ENCODE data around the gene IFNG. TPM values are rescaled to one million over a fixed set of nuclear protein-coding genes. Genes with fewer than 3 reads are reported as not detected.
A peak's percentile ranks its signal among the peaks of the same experiment; 100 is the strongest.

IFNG gene
- total RNA-seq, 1 donor from 2014 or later = not detected

DNA sequence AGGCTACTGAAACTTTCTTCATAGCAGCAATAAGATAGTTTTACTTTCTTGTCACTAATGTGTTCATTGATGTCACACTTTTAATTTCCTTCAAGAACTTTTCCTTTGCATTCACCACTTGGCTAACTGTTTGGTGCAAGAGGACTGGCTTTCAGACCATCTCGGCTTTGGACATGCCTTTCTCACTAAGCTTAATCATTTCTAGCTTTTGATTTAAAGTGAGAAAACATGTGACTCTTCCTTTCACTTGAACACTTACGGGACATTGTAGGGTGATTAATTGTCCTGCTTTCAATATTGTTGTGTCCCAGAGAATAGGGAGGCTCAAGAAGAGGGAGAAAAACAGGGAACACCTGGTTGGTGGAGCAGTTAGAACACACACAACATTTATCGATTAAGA, 41.9 kb downstream of the IFNG start:
- Mint-ChIP-seq H3K4me3 (no peak overlapping the region), H3K9me3 (no peaks in the 10 kb centered on the region), H3K27me3 (ENCODE audit: low read depth) (no peaks in the 10 kb centered on the region), H3K4me1 (peaks cover 5% of the 10 kb centered on the region), H3K36me3 (no peaks in the 10 kb centered on the region), H3K27ac (no peak overlapping the region)
- no peak for DNase-seq (ENCODE audit: low spot score in 2 of 2, unreplicated experiment in 2 of 2)
- TF ChIP-seq, protein P1, sequence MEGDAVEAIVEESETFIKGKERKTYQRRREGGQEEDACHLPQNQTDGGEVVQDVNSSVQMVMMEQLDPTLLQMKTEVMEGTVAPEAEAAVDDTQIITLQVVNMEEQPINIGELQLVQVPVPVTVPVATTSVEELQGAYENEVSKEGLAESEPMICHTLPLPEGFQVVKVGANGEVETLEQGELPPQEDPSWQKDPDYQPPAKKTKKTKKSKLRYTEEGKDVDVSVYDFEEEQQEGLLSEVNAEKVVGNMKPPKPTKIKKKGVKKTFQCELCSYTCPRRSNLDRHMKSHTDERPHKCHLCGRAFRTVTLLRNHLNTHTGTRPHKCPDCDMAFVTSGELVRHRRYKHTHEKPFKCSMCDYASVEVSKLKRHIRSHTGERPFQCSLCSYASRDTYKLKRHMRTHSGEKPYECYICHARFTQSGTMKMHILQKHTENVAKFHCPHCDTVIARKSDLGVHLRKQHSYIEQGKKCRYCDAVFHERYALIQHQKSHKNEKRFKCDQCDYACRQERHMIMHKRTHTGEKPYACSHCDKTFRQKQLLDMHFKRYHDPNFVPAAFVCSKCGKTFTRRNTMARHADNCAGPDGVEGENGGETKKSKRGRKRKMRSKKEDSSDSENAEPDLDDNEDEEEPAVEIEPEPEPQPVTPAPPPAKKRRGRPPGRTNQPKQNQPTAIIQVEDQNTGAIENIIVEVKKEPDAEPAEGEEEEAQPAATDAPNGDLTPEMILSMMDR (IDR thresholded peaks at IDR 0.05; ENCODE audit: unreplicated experiment) = no peak

DNA sequence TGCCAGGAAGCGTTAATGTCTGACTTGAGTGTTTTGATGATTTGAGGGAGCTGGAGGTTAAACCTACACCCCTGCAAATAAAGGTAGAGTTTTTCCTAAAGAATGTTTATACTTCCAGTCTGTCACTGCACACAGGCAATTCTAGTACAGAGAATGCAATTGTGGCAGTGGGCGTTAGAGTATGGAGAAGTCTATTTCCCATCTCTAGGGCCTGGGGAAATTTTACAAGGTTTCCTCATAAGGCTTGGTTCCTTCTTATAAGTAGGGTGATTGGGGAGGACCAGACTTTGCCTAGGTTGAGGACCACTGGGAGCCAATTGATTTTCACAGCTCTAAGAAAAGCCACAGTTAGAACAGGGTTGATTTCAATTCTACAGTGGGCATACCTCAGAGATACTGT, 44.3 kb downstream of the IFNG start:
- TF ChIP-seq, protein P1 (IDR thresholded peaks at IDR 0.05; ENCODE audit: unreplicated experiment) = no peak
- Mint-ChIP-seq H3K36me3 (no peaks in the 10 kb centered on the region), H3K27me3 (ENCODE audit: low read depth) (no peaks in the 10 kb centered on the region), H3K4me3 (no peak overlapping the region), H3K9me3 (no peaks in the 10 kb centered on the region), H3K27ac (no peak overlapping the region), H3K4me1 (peaks cover 5% of the 10 kb centered on the region)
- DNase-seq (ENCODE audit: low spot score in 2 of 2, unreplicated experiment in 2 of 2) = no peak

DNA sequence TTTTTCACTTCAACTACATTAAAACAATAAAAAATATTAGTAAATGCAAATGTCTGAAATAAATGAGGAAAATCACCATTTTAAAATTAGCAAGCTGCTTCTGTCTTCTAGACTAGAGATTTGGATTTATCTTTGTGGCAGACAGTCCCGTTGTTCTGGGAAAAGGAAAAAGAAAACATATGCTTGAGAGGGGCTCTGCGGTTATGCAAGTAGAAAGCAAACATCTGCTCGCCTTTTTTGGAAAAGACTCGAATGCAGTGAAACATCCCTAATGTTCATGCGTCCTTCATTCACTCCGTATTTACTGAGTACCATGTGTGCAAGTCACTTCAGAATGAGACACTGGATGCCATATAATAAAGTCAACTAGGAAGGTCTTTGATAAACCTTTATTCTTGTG, 44.9 kb downstream of the IFNG start:
- Mint-ChIP-seq H3K4me3 (no peak overlapping the region), H3K4me1 (peaks cover 5% of the 10 kb centered on the region), H3K9me3 (no peaks in the 10 kb centered on the region), H3K36me3 (no peaks in the 10 kb centered on the region), H3K27me3 (ENCODE audit: low read depth) (no peaks in the 10 kb centered on the region), H3K27ac (no peak overlapping the region)
- TF ChIP-seq, protein P1 (IDR thresholded peaks at IDR 0.05; ENCODE audit: unreplicated experiment) = no peak
- no peak for DNase-seq (ENCODE audit: low spot score in 2 of 2, unreplicated experiment in 2 of 2)

DNA sequence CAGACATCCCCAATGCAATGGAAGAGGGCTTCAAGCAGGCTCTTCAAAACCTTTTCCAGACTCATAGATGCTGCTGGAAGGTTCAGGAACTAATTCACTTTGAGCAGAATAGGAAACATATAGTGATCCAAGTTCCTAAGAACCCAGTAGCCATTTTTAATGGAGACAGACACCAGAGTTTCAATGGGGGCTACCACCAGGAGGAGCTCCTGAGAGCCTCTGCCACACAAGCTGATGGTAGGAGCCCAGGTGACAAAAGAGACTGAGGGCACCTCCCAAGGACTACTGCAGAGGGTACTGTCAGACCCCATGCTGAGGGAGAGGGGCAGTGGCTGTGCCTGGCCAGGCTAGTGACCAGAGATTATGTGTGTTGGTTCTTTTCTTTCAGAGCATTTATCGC, 45.9 kb downstream of the IFNG start:
- TF ChIP-seq, protein P1 (IDR thresholded peaks at IDR 0.05; ENCODE audit: unreplicated experiment) = peak; percentile 16
- no peaks in the 10 kb centered on the region for H3K27me3 Mint-ChIP-seq (ENCODE audit: low read depth)
- no peak for DNase-seq (ENCODE audit: low spot score in 2 of 2, unreplicated experiment in 2 of 2)
- no peak overlapping the region for H3K4me3 Mint-ChIP-seq
- H3K4me1 Mint-ChIP-seq = peaks cover 5% of the 10 kb centered on the region
- no peaks in the 10 kb centered on the region for H3K36me3 Mint-ChIP-seq
- no peaks in the 10 kb centered on the region for H3K9me3 Mint-ChIP-seq
- H3K27ac Mint-ChIP-seq = no peak overlapping the region

DNA sequence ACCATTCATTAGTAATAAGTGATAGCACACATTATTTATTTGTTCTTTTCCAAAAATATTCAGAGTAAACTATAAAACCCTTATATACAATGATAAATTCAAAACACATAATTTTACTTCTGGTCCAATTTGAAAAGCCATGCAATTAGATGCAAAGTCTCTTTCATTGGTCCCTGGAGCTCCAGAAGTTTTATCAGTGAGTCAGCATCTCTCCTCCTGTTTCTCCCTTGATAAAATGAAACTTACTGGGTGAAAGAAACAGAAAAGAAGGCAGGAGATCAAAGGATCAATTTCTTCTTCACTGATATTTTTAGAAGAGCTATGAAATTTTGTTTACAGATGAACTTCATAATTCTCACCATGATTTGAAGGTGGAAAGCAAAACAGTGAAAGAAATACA, 47.5 kb downstream of the IFNG start:
- H3K4me3 Mint-ChIP-seq = no peak overlapping the region
- H3K9me3 Mint-ChIP-seq = no peaks in the 10 kb centered on the region
- DNase-seq (ENCODE audit: low spot score in 2 of 2, unreplicated experiment in 2 of 2) = no peak

More for the DNA sequence above, 47.5 kb downstream of the IFNG start:
- no peak overlapping the region for H3K27ac Mint-ChIP-seq
- no peaks in the 10 kb centered on the region for H3K4me1 Mint-ChIP-seq
- TF ChIP-seq, protein P1 (IDR thresholded peaks at IDR 0.05; ENCODE audit: unreplicated experiment) = no peak
- H3K36me3 Mint-ChIP-seq = no peaks in the 10 kb centered on the region
- no peaks in the 10 kb centered on the region for H3K27me3 Mint-ChIP-seq (ENCODE audit: low read depth)

All from mesothelial cell of epicardium (in vitro differentiated cells).